ENCODE measurements around the gene ELMO1. TPM values are rescaled to one million over a fixed set of nuclear protein-coding genes. Genes with fewer than 3 reads are reported as not detected.

The ELMO1 gene
- total RNA-seq, 1 experiment from 2014 or later = 1.1 TPM

DNA sequence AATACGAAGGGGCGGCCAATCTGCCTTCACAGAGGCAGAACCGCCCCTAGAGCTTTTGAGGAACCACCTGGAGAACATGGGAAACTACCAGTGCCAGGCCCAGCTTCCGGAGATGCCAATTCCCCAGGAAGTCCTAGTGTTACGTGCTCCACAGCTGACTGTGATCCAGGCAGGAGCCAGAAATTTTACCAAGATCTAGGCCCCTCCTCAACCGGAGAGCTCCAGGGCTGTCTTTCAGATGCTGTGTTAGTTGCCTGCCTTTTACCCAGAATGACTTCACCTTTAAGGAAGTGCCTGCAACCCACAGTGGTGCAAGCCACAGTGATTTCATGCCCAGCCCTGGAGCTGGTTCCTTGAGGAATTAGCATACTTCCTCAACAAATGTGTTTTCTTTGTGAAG is 62.9 kb downstream of the ELMO1 start:
- peaks cover 10% of the 10 kb centered on the region; the same call in 1 of the 2 replicates for H3K27me3 ChIP-seq (ENCODE audit: insufficient read depth, low read length)
- intact Hi-C loops (cut with micrococcal nuclease) = no loop called here

DNA sequence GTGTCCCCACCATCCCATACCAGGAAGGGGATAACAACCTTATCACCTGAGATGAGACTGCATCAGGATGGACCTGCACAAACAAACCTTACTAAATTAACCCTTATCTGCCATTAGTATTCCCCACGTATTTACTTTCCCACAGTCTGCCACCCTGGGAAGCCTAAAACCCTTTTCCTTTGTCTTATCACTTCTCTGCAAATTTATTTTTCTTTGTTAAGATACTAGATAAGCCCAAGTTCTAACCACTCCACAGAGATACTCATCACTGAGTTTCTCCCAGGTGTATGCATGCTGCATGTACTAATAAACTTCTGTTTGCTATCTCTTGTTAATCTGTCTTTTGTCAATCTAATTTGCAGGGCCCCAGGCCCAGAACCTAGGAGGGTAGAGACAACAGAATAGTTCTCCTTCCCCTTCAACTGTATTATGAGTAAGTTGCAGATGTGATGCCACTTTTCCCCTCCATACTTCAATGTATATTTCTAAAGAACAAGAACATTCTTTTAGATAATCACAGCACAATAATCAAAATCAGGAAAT is 66.0 kb downstream of the ELMO1 start:
- ATAC-seq = no peak
- intact Hi-C loops (cut with micrococcal nuclease) = loop anchor here (1.0 kb wide), 1 partner anchor 10 kb away; no protein-coding TSS in a partner anchor
- H3K4me3 ChIP-seq (replicated peaks in 1 of 2; ENCODE audit: low read depth in 1 of 2, low read length in 2 of 2) = no peak overlapping the region
- ChIA-PET CTCF (no interaction called here), POLR2A (no interaction called here), RAD21 (ENCODE audit: low non-redundant PET in 1 of 2, low total read pairs in 2 of 2, uncharacterized antibody in 2 of 2, unreplicated experiment in 2 of 2) (no interaction called here)
- H3K27ac ChIP-seq (ENCODE audit: low read depth, low read length) = no peak overlapping the region
- BruUV-seq (replicated peaks) = no TSS peak
- H3K4me2 ChIP-seq (ENCODE audit: low read length) = no peak overlapping the region
- no peaks in the 10 kb centered on the region for H4K20me1 ChIP-seq (ENCODE audit: insufficient read depth)
- H3K9me2 ChIP-seq (ENCODE audit: insufficient read depth) = no peaks in the 10 kb centered on the region
- H3K79me2 ChIP-seq (ENCODE audit: insufficient read depth, low read length) = no peaks in the 10 kb centered on the region
- no peak overlapping the region for H2AFZ ChIP-seq (ENCODE audit: low read depth, low read length, poor library complexity, severe bottlenecking)
- H3K27me3 ChIP-seq (ENCODE audit: insufficient read depth, low read length) = 0 out of 2 replicates have a peak, but pooled peaks cover 13% of the 10 kb centered on the region
- no peaks in the 10 kb centered on the region for H3K36me3 ChIP-seq (ENCODE audit: control insufficient read depth in 1 of 2, insufficient read depth in 2 of 2, low read length in 2 of 2)
- no peaks in the 10 kb centered on the region for H3K9me3 ChIP-seq (ENCODE audit: control insufficient read depth in 1 of 2, insufficient read depth in 1 of 2, low read depth in 1 of 2, low read length in 2 of 2)
- TF ChIP-seq TCF7L2 (IDR thresholded peaks at IDR 0.05; ENCODE audit: borderline replicate concordance, extremely low read depth, insufficient read depth, insufficient read length) (no peak), SIN3A (IDR thresholded peaks at IDR 0.05; ENCODE audit: low read depth) (no peak), FOSL1 (IDR thresholded peaks at IDR 0.05; ENCODE audit: low read depth) (no peak), EZH2 (IDR thresholded peaks at IDR 0.05) (no peak), SRF (IDR thresholded peaks at IDR 0.05; ENCODE audit: low read depth) (no peak), EGR1 (IDR thresholded peaks at IDR 0.05; ENCODE audit: low read depth) (no peak), JUND (IDR thresholded peaks at IDR 0.05) (no peak), YY1 (IDR thresholded peaks at IDR 0.05; ENCODE audit: extremely low read depth, insufficient replicate concordance, low read depth, low read length) (no peak), POLR2A (IDR thresholded peaks at IDR 0.05; ENCODE audit: borderline replicate concordance, extremely low read depth, insufficient read depth, insufficient read length) (no peak), ZFX (IDR thresholded peaks at IDR 0.05) (no peak), POLR2AphosphoS5 (IDR thresholded peaks at IDR 0.05; ENCODE audit: low read depth, low read length) (no peak)
- TF ChIP-seq, protein P1, sequence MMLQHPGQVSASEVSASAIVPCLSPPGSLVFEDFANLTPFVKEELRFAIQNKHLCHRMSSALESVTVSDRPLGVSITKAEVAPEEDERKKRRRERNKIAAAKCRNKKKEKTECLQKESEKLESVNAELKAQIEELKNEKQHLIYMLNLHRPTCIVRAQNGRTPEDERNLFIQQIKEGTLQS (IDR thresholded peaks at IDR 0.05) = no peak
- no peak for DNase-seq (ENCODE audit: low read depth, low spot score)
- H3K9ac ChIP-seq (ENCODE audit: low read length) = no peak overlapping the region
- H3K4me1 ChIP-seq (ENCODE audit: control insufficient read depth in 1 of 2, insufficient read depth in 2 of 2, low read length in 2 of 2) = no peaks in the 10 kb centered on the region

More for the DNA sequence above, 62.9 kb downstream of the ELMO1 start:
- ChIA-PET POLR2A (no interaction called here), RAD21 (ENCODE audit: low non-redundant PET in 1 of 2, low total read pairs in 2 of 2, uncharacterized antibody in 2 of 2, unreplicated experiment in 2 of 2) (no interaction called here), CTCF (no interaction called here)
- ATAC-seq (no peak), DNase-seq (ENCODE audit: low read depth, low spot score) (no peak)
- BruUV-seq (replicated peaks) = no TSS peak
- no peaks in the 10 kb centered on the region for H3K9me2 ChIP-seq (ENCODE audit: insufficient read depth)
- no peak overlapping the region for H3K9ac ChIP-seq (ENCODE audit: low read length)
- H3K4me3 ChIP-seq (replicated peaks in 1 of 2; ENCODE audit: low read depth in 1 of 2, low read length in 2 of 2) = no peak overlapping the region
- H2AFZ ChIP-seq (ENCODE audit: low read depth, low read length, poor library complexity, severe bottlenecking) = no peak overlapping the region
- H3K4me1 ChIP-seq (ENCODE audit: control insufficient read depth in 1 of 2, insufficient read depth in 2 of 2, low read length in 2 of 2) = no peaks in the 10 kb centered on the region
- no peak overlapping the region for H3K4me2 ChIP-seq (ENCODE audit: low read length)
- no peaks in the 10 kb centered on the region for H3K79me2 ChIP-seq (ENCODE audit: insufficient read depth, low read length)
- TF ChIP-seq, protein P1 (IDR thresholded peaks at IDR 0.05) = no peak
- TF ChIP-seq EZH2phosphoT487 (IDR thresholded peaks at IDR 0.05; ENCODE audit: borderline replicate concordance) = no peak
- TF ChIP-seq YY1 (IDR thresholded peaks at IDR 0.05; ENCODE audit: extremely low read depth, insufficient replicate concordance, low read depth, low read length) = no peak
- H3K36me3 ChIP-seq (ENCODE audit: control insufficient read depth in 1 of 2, insufficient read depth in 2 of 2, low read length in 2 of 2) = no peaks in the 10 kb centered on the region
- H4K20me1 ChIP-seq (ENCODE audit: insufficient read depth) = no peaks in the 10 kb centered on the region
- H3K9me3 ChIP-seq (ENCODE audit: control insufficient read depth in 1 of 2, insufficient read depth in 1 of 2, low read depth in 1 of 2, low read length in 2 of 2) = no peaks in the 10 kb centered on the region
- no peak overlapping the region for H3K27ac ChIP-seq (ENCODE audit: low read depth, low read length)
